Activated CD4-positive, alpha-beta memory T cell treated with anti-CD3 and anti-CD28 coated beads, Interleukin-2, amount 10 ng/mL, durations not matched to agents 7 days and 5 days (primary cell): ENCODE results near the gene IGFBP2. TPM values are rescaled to one million over a fixed set of nuclear protein-coding genes. Genes with fewer than 3 reads are reported as not detected.

ENCODE experiments used
- CTCF ChIA-PET: fragments of 350-600 bp; sonication (Branson Sonifier 250); formaldehyde crosslinking; loops from one replicate; lab custom pipeline; 2021; ENCODE audit warnings: antibody characterized with exemption, inconsistent platforms; lab: Charles Lee
- POLR2A ChIA-PET: fragments of 350-600 bp; sonication (Branson Sonifier 250); formaldehyde crosslinking; loops from one replicate; lab custom pipeline; 2021; ENCODE audit warnings: antibody characterized with exemption; lab: Charles Lee
- DNase-seq: peaks from one replicate; pipeline ENCODE4 v3.0.0-alpha.2; 2020
- H3K27ac Mint-ChIP-seq: one replicate; pipeline ENCODE4 v1.8.0; 2021; ENCODE audit warnings: mild to moderate bottlenecking, mixed read lengths
- H3K27me3 Mint-ChIP-seq: one replicate; pipeline ENCODE4 v1.8.0; 2021; ENCODE audit warnings: mixed read lengths
- H3K36me3 Mint-ChIP-seq: one replicate; pipeline ENCODE4 v1.8.0; 2021; ENCODE audit warnings: low read depth, mixed read lengths
- H3K4me1 Mint-ChIP-seq: one replicate; pipeline ENCODE4 v1.8.0; 2021; ENCODE audit warnings: mixed read lengths
- H3K4me3 Mint-ChIP-seq: one replicate; pipeline ENCODE4 v1.8.0; 2021; ENCODE audit warnings: mild to moderate bottlenecking, mixed read lengths
- H3K9me3 Mint-ChIP-seq: one replicate; pipeline ENCODE4 v1.8.0; 2021; ENCODE audit warnings: mixed read lengths
- total RNA-seq, 2 experiments: library from RNA; stranded (reverse); gene quantifications; one replicate each; pipeline ENCODE4 v1.2.3, GENCODE V29; 2021

The IGFBP2 gene
- total RNA-seq, 2 experiments from 2014 or later, result 0.83 to 1.2 TPM

DNA sequence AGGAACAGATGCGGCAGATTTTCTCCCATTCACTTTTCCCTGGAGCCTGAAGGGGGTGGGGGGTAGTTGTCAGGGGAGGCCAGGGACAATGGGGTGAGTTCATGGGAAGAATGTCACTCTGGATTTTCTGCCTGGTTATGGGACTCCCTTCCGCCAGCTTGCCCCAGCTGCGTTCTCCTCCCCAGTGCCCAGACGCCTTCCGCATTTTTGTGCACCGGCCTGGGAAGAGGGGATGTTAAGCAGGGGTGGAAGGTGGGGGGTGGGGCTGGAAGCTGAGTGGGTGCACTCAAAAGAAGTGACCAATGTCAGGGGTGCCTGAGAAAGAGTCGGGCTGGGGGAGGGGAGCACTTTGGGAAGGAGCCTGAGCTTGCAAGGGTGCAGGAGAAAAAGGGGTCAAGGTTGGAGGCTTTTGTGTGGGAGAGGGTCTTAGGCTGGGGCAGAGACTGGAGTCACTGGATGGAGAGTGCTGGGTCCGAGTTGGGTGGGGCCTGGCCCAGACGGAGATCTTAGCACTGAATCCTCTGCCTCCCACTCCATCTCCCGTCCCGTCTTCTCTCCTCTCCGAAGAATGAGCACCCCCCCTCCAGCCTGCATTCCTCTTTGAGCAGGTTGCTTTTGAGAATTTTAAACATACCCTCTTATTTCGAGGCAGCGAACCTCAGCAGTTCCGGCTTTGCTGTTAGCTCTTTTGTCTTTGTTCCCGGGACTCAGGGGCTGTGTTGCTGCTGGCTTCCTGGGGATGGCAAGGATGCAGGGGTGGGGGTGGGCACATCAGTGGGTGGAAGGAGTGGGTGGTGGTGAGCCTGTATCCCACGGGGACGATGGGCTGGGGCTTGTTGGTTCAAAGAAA, 2.7 kb downstream of the IGFBP2 start:
- DNase-seq, result no peak
- Mint-ChIP-seq H3K4me3 (no peak overlapping the region), H3K4me1 (peaks cover 15% of the 10 kb centered on the region), H3K27me3 (peaks cover 59% of the 10 kb centered on the region), H3K9me3 (no peaks in the 10 kb centered on the region), H3K27ac (no peak overlapping the region), H3K36me3 (peaks cover 4% of the 10 kb centered on the region)
- ChIA-PET POLR2A (no interaction called here), CTCF (interaction anchor here (0.6 to 0.7 kb wide), 2 partner anchors 12 to 60 kb away, joined by 3 to 5 read pairs; no protein-coding TSS in a partner anchor)

DNA sequence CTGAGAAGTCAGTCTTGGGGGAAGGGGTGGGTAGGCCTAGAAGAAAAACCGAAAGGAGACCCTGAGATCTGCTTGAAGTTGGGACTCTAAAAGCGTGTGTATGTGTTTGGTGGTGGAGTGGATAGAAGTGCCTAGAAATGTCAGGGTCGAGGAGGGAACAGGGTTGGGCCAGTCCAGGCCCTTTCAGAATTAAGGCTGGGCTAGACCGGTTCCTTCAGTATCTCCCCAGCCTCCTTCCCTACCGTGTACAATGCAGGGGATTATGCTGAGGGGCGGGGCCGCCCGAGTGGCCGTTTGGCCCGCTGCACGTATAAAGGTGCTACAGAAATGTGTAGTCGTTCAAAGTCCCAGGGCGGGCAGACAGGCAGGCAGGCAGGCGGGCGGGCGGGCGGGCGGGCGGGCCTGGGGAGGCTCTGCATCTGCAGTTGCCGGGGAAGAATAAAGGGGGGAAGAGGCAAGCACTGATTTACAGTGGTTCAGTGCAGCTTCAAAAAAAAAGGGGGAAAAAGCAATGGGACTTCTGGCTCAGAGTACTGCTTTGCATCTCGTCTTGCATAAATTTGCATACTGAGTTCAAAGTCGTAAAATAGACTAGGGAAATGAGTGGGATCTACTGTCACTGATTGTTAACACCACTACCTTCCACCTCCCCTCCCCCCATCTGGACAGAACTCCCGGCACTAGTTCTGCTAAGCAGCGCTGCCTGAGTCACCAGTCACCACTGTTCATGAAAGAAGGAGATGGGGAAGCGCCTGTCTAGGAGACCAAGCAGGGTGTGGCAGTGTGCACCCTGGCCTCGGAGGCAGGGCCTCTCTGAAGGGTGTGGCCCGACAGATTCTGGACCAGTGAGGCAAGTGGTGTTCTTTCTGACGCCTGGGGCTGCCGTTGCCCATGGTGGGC, 3.6 kb downstream of the IGFBP2 start:
- H3K27me3 Mint-ChIP-seq, result peaks cover 52% of the 10 kb centered on the region
- POLR2A ChIA-PET, result no interaction called here
- H3K4me3 Mint-ChIP-seq, result no peak overlapping the region
- CTCF ChIA-PET, result interaction anchor here (0.6 to 0.7 kb wide), 2 partner anchors 13 to 61 kb away, joined by 3 to 5 read pairs; no protein-coding TSS in a partner anchor
- peaks cover 15% of the 10 kb centered on the region for H3K4me1 Mint-ChIP-seq
- H3K27ac Mint-ChIP-seq, result no peak overlapping the region
- no peak for DNase-seq
- H3K9me3 Mint-ChIP-seq, result no peaks in the 10 kb centered on the region
- H3K36me3 Mint-ChIP-seq, result peaks cover 4% of the 10 kb centered on the region

DNA sequence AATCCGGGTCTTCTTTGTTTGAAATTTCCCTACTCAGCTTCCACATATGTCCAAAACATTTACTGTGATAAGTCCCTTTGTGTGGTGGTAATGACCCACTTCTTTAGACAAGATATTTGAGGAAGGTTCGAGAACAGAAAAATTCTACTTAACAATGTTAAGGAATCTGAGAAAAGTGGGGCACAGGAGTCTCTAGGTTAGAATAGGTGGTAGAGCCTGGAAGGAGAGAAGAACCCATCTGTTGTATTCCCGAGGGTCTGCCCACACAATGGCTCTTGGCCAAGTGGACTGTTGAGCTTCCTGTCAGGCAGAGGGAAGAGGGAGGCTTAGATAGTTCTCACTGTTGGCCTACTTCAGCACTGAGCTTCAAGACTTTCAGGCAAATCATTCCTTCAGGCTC, 4.3 kb downstream of the IGFBP2 start:
- ChIA-PET POLR2A (no interaction called here), CTCF (no interaction called here)
- no peak for DNase-seq
- no peaks in the 10 kb centered on the region for H3K9me3 Mint-ChIP-seq
- no peak overlapping the region for H3K4me3 Mint-ChIP-seq
- H3K4me1 Mint-ChIP-seq, result peaks cover 15% of the 10 kb centered on the region
- H3K27ac Mint-ChIP-seq, result no peak overlapping the region
- peaks cover 4% of the 10 kb centered on the region for H3K36me3 Mint-ChIP-seq
- H3K27me3 Mint-ChIP-seq, result peaks cover 45% of the 10 kb centered on the region

DNA sequence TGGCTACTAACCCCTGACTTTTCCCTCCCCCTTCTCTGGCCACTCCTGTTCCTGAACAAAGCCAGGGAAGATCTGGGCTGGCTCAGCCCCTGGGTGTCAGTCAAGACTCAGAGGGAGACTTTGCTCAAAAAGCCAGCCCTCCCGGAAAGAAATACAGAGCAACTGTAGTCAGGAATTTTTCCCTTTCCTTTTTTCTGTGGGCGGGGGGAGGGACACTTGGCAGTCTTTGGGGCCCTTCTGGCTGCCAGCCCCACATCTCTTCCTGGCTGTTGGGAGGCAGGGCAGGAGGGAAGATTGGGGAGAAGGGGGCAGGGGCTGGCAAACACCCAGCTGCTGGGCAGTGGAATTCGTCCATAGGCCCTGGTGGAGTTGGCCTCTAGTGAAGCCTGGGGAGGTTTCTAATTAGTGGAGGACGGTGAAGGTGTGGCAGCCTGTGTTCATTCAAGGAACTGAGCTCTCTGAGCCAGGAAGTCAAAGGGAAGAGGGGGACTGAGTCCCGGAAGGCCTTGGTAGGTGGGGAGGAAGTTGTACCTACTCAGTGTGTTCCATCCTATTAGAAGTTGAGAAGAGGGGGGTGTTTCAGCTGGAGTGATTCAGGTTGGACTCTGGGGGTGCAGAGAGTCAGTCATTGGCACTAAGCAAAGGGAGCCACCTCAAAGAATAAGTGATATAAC, 10.9 kb downstream of the IGFBP2 start:
- H3K27ac Mint-ChIP-seq, result no peak overlapping the region
- CTCF ChIA-PET, result interaction anchor here (0.7 kb wide), 1 partner anchor 621 kb away, joined by 3 read pairs; no protein-coding TSS in a partner anchor
- POLR2A ChIA-PET, result no interaction called here
- peaks cover 15% of the 10 kb centered on the region for H3K27me3 Mint-ChIP-seq
- no peak for DNase-seq
- no peaks in the 10 kb centered on the region for H3K4me1 Mint-ChIP-seq
- no peak overlapping the region for H3K4me3 Mint-ChIP-seq
- H3K9me3 Mint-ChIP-seq, result no peaks in the 10 kb centered on the region
- H3K36me3 Mint-ChIP-seq, result no peaks in the 10 kb centered on the region

DNA sequence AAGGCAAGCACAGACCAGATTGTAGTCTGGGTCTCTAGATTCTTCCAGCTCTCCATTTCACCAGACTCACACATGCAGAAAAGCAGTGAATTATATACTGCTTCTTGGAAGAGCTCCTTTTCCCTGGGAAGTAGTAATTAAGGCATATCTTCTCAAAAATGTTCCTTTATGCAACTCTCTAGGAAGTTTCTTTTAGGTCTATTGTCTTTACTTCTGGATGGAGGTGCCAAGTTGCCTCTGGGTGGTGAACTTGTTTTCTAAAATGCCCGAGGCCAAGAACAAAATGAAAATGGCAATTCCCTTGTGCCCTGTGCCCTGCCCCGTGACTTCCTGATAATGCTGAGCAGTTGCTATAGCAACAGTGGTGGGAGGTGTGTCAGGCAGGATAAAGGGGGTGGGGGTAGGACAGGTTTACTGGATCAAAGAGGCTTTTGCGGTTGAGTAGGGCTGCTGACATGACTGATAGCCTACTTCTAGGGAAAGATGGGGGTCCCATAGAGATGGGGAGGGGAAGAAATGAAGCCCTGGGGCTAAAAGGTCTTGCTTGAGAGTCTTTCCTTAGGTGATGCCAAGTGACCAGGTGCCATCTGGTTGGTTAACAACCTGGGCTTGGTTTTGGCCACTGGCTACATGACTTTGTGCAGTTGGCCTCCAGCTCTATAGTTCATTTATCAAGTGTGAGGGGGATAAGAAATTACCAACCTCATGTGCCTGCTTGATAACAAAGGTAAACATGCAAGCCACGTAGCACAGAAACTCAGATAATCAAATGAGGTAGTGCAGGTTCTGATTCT, 11.8 kb downstream of the IGFBP2 start:
- Mint-ChIP-seq H3K4me3 (no peak overlapping the region), H3K4me1 (no peaks in the 10 kb centered on the region), H3K9me3 (no peaks in the 10 kb centered on the region), H3K27me3 (peaks cover 13% of the 10 kb centered on the region), H3K27ac (no peak overlapping the region), H3K36me3 (no peaks in the 10 kb centered on the region)
- ChIA-PET CTCF (no interaction called here), POLR2A (no interaction called here)
- no peak for DNase-seq

DNA sequence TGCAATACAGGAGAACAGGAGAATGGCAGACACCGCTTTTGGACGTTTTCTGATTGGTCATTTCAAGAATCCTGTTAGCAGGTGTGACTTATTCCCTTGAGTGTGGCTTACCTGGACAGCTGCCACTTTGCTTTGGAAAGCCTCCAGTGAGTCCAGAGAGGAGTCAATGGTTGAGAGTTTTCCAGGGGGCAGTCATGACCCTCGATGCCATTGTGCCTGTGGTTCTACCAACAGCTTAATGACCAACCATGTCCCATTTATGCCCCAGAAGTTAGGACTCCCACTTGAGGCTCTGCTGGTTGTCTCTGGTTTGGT, 12.4 kb downstream of the IGFBP2 start:
- Mint-ChIP-seq H3K27me3 (peaks cover 14% of the 10 kb centered on the region), H3K4me1 (no peaks in the 10 kb centered on the region), H3K27ac (no peak overlapping the region), H3K36me3 (no peaks in the 10 kb centered on the region), H3K4me3 (no peak overlapping the region), H3K9me3 (no peaks in the 10 kb centered on the region)
- DNase-seq, result no peak
- POLR2A ChIA-PET, result no interaction called here
- CTCF ChIA-PET, result no interaction called here

DNA sequence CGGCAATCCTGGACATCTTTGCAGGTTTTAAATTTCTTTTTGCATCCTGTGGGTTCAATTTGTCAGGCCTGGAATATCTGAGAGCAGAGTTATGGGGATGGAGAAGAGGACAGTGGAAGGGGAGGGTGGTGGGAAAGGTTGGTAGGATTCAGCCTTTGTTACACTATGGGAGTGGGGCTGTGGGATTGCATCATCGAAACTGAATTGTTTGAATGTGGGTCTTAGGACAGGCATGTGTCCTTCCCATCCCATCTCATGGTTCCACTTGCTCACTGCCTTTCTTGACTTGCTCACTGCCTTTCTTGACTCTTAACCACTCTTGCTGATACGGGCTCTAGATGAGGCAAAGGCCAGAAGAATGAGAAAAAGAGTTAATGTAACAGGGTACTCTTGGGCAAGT, 12.9 kb downstream of the IGFBP2 start:
- Mint-ChIP-seq H3K4me3 (no peak overlapping the region), H3K27ac (no peak overlapping the region), H3K4me1 (no peaks in the 10 kb centered on the region), H3K9me3 (no peaks in the 10 kb centered on the region), H3K36me3 (no peaks in the 10 kb centered on the region), H3K27me3 (peaks cover 14% of the 10 kb centered on the region)
- ChIA-PET POLR2A (no interaction called here), CTCF (interaction anchor here (1.5 kb wide), 1 partner anchor 21 kb away, joined by 3 read pairs; no protein-coding TSS in a partner anchor)
- DNase-seq, result no peak

DNA sequence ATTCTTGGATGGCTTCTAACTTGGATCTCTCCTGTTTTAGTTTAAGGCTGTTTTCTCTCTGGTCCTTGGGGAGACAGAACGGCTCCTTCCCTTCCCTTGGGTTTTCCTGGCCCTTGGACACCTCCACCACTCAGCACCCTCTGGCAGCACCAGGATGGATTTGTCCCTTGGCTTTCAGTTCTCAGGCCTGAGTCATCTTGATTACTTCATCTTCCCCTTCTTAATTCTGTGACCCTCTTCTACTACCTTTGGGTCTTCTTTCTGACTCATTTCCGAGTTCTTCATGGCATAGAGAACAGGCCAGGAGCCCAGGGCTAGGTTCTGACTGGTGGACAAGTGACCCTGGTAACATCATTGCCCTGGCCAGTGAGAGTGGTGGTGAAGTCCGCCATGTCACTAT, 14.9 kb downstream of the IGFBP2 start:
- Mint-ChIP-seq H3K9me3 (no peaks in the 10 kb centered on the region), H3K4me3 (no peak overlapping the region), H3K36me3 (no peaks in the 10 kb centered on the region), H3K4me1 (no peaks in the 10 kb centered on the region), H3K27ac (no peak overlapping the region), H3K27me3 (peaks cover 18% of the 10 kb centered on the region)
- DNase-seq, result no peak
- ChIA-PET CTCF (no interaction called here), POLR2A (no interaction called here)

DNA sequence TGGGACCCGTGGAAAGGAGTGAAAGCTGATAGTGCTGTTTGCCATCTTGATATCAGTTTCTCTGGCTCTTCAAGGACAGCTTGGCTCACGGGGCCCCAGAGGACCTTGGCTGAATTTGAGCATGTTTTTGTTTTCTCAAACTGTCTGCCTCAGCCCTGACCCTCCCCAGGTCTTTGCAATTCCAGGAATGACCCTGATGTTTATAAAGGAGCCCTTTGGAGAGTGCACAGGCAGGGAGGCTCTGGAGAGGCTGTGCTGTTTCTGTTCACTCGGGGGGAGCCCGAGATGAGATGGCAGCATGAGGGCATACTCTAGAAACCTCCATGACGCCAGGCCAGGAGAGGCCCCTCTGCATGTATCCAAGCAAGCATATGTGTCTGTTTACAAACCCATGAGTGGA, 16.4 kb downstream of the IGFBP2 start:
- H3K9me3 Mint-ChIP-seq, result no peaks in the 10 kb centered on the region
- H3K4me1 Mint-ChIP-seq, result no peaks in the 10 kb centered on the region
- H3K36me3 Mint-ChIP-seq, result no peaks in the 10 kb centered on the region
- ChIA-PET POLR2A (no interaction called here), CTCF (no interaction called here)
- no peak overlapping the region for H3K4me3 Mint-ChIP-seq
- H3K27ac Mint-ChIP-seq, result no peak overlapping the region
- no peak for DNase-seq
- peaks cover 18% of the 10 kb centered on the region for H3K27me3 Mint-ChIP-seq

DNA sequence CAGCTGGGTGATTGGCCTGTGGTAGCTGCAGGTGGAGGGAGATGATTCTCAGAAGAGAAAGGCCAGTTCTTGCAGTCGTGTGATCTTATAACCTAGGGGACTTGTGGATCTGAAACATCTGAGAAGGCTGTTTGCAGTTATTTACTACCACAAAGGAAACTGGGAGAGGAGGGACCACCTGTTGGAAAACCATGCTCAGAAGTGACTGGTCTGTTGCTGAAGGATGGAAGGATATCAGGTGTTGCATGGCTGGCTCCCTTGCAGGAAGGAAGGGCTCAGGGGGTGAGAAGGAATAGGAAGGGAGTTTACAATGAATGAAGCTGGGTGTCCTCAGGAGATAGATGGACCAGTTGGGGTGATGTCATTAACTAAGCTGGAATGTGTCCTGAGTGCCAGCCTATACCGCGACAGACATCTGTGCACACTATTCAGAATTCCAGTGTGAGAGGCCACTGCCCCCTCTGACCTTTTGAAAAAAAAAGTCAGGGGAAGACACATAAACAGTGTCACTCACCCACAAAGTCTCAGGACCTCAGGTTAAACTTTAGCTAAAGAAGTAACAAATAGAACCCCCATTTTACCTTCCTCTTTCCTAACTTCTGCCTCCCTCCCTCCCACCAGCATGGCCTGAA, 17.5 kb downstream of the IGFBP2 start:
- ChIA-PET POLR2A (no interaction called here), CTCF (interaction anchor here (0.6 kb wide), 1 partner anchor 133 kb away, joined by 3 read pairs; no protein-coding TSS in a partner anchor)
- Mint-ChIP-seq H3K36me3 (no peaks in the 10 kb centered on the region), H3K27me3 (peaks cover 17% of the 10 kb centered on the region), H3K4me3 (no peak overlapping the region), H3K9me3 (no peaks in the 10 kb centered on the region), H3K27ac (no peak overlapping the region), H3K4me1 (no peaks in the 10 kb centered on the region)
- no peak for DNase-seq

DNA sequence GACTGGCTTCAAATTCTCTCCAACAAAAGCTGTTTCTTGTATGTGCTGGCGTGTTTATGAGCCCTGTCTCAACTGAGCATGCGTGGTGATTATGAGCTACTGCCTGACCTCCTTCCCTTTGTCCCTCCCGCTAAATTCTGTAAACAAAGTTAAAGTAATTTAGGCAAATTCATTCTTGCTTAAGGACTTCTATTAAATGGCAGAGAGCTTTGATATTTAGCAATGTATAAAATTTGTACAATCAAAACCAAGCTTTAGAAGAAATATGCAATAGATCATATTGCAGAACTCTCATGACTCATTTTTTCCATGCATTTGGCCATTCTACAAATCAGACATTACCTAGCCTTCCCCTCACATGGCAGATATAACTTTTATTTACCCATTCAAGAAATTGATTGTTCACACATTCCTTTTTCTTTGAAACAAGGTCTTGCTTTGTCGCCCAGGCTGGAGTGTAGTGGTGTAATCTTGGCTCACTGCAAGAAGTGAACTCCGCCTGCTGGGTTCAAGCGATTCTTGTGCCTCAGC, 18.2 kb downstream of the IGFBP2 start:
- ChIA-PET CTCF (interaction anchor here (0.6 kb wide), 1 partner anchor 133 kb away, joined by 3 read pairs; no protein-coding TSS in a partner anchor), POLR2A (no interaction called here)
- no peak overlapping the region for H3K27ac Mint-ChIP-seq
- H3K36me3 Mint-ChIP-seq, result no peaks in the 10 kb centered on the region
- peaks cover 11% of the 10 kb centered on the region for H3K27me3 Mint-ChIP-seq
- no peaks in the 10 kb centered on the region for H3K4me1 Mint-ChIP-seq
- H3K4me3 Mint-ChIP-seq, result no peak overlapping the region
- no peak for DNase-seq
- no peaks in the 10 kb centered on the region for H3K9me3 Mint-ChIP-seq
